ENCODE results near the gene SIMC1.

SIMC1 gene

GRCh38 chr5:176387384-176387925 lies 149.2 kb downstream of the SIMC1 start:
- no peak for TF ChIP-seq POLR2A (IDR thresholded peaks at IDR 0.05; ENCODE audit: low read length)
- no peak for TF ChIP-seq GATA1 (IDR thresholded peaks at IDR 0.05; ENCODE audit: low read depth, low read length)
- peak; percentile 29 to 31 for DNase-seq

- TF ChIP-seq GATA1 (IDR thresholded peaks at IDR 0.05; ENCODE audit: low read depth, low read length) (no peak), POLR2A (IDR thresholded peaks at IDR 0.05; ENCODE audit: low read length) (no peak)
- DNase-seq, result peak; percentile 63 to 69
Observed at GRCh38 chr5:176388003-176388443, 149.8 kb downstream of the SIMC1 start.

GRCh38 chr5:176388444-176389134 lies 150.4 kb downstream of the SIMC1 start, which contains the start of the genes HIGD2A and NOP16:
Gene HIGD2A, plus strand, starts transcription at chr5:176388751. Its CDS starts 69 bp downstream, at chr5:176388820.
Gene NOP16, minus strand, starts transcription at chr5:176388598. Its CDS starts 59 bp downstream, at chr5:176388539.
- TF ChIP-seq GATA1 (IDR thresholded peaks at IDR 0.05; ENCODE audit: low read depth, low read length) (no peak), POLR2A (IDR thresholded peaks at IDR 0.05; ENCODE audit: low read length) (peak; percentile 84)
- peak; percentile 98 to 99 for DNase-seq

- no peak for DNase-seq
- no peak for TF ChIP-seq GATA1 (IDR thresholded peaks at IDR 0.05; ENCODE audit: low read depth, low read length)
- peak; percentile 87 for TF ChIP-seq POLR2A (IDR thresholded peaks at IDR 0.05; ENCODE audit: low read length)
Observed at GRCh38 chr5:176389135-176390123, 151.2 kb downstream of the SIMC1 start.

- TF ChIP-seq GATA1 (IDR thresholded peaks at IDR 0.05; ENCODE audit: low read depth, low read length), result no peak
- TF ChIP-seq POLR2A (IDR thresholded peaks at IDR 0.05; ENCODE audit: low read length), result no peak
- no peak for DNase-seq
Observed at GRCh38 chr5:176391479-176391878, 153.3 kb downstream of the SIMC1 start.

- DNase-seq, result no peak
- TF ChIP-seq POLR2A (IDR thresholded peaks at IDR 0.05; ENCODE audit: low read length), result no peak
Observed at GRCh38 chr5:176391999-176392398, 153.8 kb downstream of the SIMC1 start.

- no peak for DNase-seq
- TF ChIP-seq GATA1 (IDR thresholded peaks at IDR 0.05; ENCODE audit: low read depth, low read length) (no peak), POLR2A (IDR thresholded peaks at IDR 0.05; ENCODE audit: low read length) (no peak)
Observed at GRCh38 chr5:176392526-176392925, 154.3 kb downstream of the SIMC1 start.

- DNase-seq, result no peak
- TF ChIP-seq POLR2A (IDR thresholded peaks at IDR 0.05; ENCODE audit: low read length) (no peak), GATA1 (IDR thresholded peaks at IDR 0.05; ENCODE audit: low read depth, low read length) (no peak)
Observed at GRCh38 chr5:176394096-176394495, 155.9 kb downstream of the SIMC1 start.

- TF ChIP-seq GATA1 (IDR thresholded peaks at IDR 0.05; ENCODE audit: low read depth, low read length), result no peak
- TF ChIP-seq POLR2A (IDR thresholded peaks at IDR 0.05; ENCODE audit: low read length), result no peak
Observed at GRCh38 chr5:176394881-176395675, 156.9 kb downstream of the SIMC1 start.

More at GRCh38 chr5:176394881-176395675, 156.9 kb downstream of the SIMC1 start:
- no peak for DNase-seq
